ENCODE results near the gene ECEL1. TPM values are rescaled to one million over a fixed set of nuclear protein-coding genes. Genes with fewer than 3 reads are reported as not detected.

The ECEL1 gene
- total and polyA plus RNA-seq, 2 experiments from 2014 or later: 6.7 to 17.5 TPM

GRCh38 chr2:232432598-232433184, 54.9 kb downstream of the ECEL1 start:
- peak; percentile 92 for ATAC-seq
- Histone ChIP-seq H3K4me1 (ENCODE audit: insufficient read depth) (no peaks in the 10 kb centered on the region), H3K4me3 (no peak overlapping the region), H3K79me2 (replicated peaks; ENCODE audit: insufficient read depth) (no peaks in the 10 kb centered on the region), H3F3A (replicated peaks; ENCODE audit: low read depth) (no peaks in the 10 kb centered on the region), H3K27ac (ENCODE audit: low read depth) (no peak overlapping the region), H3K4me2 (no peak overlapping the region), H2AFZ (no peak overlapping the region; the same call in 1 of the 2 replicates), H3K36me3 (ENCODE audit: insufficient read depth) (no peaks in the 10 kb centered on the region), H3K27me3 (ENCODE audit: insufficient read depth) (no peaks in the 10 kb centered on the region), H3K9me2 (ENCODE audit: insufficient read depth) (no peaks in the 10 kb centered on the region), H4K20me1 (replicated peaks; ENCODE audit: insufficient read depth) (no peaks in the 10 kb centered on the region)
- Mint-ChIP-seq H3K9me3 (no peaks in the 10 kb centered on the region), H3K4me1 (peaks cover 3% of the 10 kb centered on the region; the same call in 1 of the 3 replicates), H3K27ac (no peak overlapping the region), H3K27me3 (ENCODE audit: insufficient read depth, low read depth, poor library complexity) (peaks cover 15% of the 10 kb centered on the region), H3K36me3 (ENCODE audit: low read depth) (no peaks in the 10 kb centered on the region), H3K4me3 (no peak overlapping the region)
- DNase-seq (ENCODE audit: low spot score): peak; percentile 85
- TF ChIP-seq JUNB (IDR thresholded peaks at IDR 0.05; ENCODE audit: unreplicated experiment) (no peak), CTCF (conservative IDR thresholded peaks at IDR 0.05; ENCODE audit: low read depth in 2 of 2) (peak; percentile 48 to 80)

- TF ChIP-seq REST (IDR thresholded peaks at IDR 0.05; ENCODE audit: unreplicated experiment) (no peak), ZNF462 (CRISPR knock-in tag; IDR thresholded peaks at IDR 0.05) (no peak), CTCF (conservative IDR thresholded peaks at IDR 0.05; ENCODE audit: low read depth in 2 of 2) (no peak)
- Mint-ChIP-seq H3K9me3 (no peaks in the 10 kb centered on the region), H3K4me1 (peaks cover 3% of the 10 kb centered on the region; the same call in 1 of the 3 replicates), H3K27me3 (ENCODE audit: insufficient read depth, low read depth, poor library complexity) (peaks cover 15% of the 10 kb centered on the region), H3K27ac (no peak overlapping the region), H3K4me3 (no peak overlapping the region), H3K36me3 (ENCODE audit: low read depth) (no peaks in the 10 kb centered on the region)
- no peaks in the 10 kb centered on the region for H3K27me3 ChIP-seq (ENCODE audit: insufficient read depth)
- no peak overlapping the region for H3K4me2 ChIP-seq
- no peak overlapping the region; the same call in 1 of the 2 replicates for H2AFZ ChIP-seq
- H4K20me1 ChIP-seq (replicated peaks; ENCODE audit: insufficient read depth): no peaks in the 10 kb centered on the region
- H3K27ac ChIP-seq (ENCODE audit: low read depth): no peak overlapping the region
- H3F3A ChIP-seq (replicated peaks; ENCODE audit: low read depth): no peaks in the 10 kb centered on the region
- H3K79me2 ChIP-seq (replicated peaks; ENCODE audit: insufficient read depth): no peaks in the 10 kb centered on the region
- no peaks in the 10 kb centered on the region for H3K4me1 ChIP-seq (ENCODE audit: insufficient read depth)
- no peaks in the 10 kb centered on the region for H3K9me2 ChIP-seq (ENCODE audit: insufficient read depth)
- H3K4me3 ChIP-seq: no peak overlapping the region
- H3K36me3 ChIP-seq (ENCODE audit: insufficient read depth): no peaks in the 10 kb centered on the region
- DNase-seq (ENCODE audit: low spot score) (no peak), ATAC-seq (no peak; the same call in 2 of the 3 replicates)
Observed at GRCh38 chr2:232431705-232432590, 55.7 kb downstream of the ECEL1 start.
